ENCODE results near the gene ABCA7.

Gene ABCA7

DNA sequence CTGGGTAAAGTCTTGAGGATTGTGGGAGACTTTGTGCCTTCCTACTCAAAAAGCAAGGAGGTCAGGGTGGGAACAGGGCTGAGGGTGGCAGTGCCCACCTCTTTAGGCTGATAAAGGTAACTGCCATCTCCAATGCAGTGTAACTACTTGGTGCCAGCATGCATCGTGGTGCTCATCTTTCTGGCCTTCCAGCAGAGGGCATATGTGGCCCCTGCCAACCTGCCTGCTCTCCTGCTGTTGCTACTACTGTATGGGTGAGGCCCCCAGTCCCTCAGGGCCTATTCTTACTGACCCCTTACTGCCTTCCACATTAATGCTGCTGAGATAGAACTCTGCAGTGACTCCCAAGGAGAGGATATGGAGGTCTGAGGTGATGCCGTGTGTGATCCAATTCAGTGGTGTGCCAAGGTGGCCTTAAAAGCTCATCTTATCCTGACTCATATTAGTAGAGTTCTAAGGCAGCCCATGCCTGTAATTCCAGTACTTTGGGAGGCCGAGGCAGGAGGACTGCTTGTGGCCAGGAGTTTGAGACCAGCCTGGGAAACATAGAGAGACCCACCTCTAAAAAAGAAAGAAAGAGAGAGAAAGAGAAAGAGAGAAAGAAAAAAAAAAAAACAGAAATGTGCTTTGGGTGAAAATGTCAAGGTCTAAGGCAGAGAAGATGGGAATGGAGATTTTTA is 17.4 kb downstream of the ABCA7 start:
- peaks cover 19% of the 10 kb centered on the region for H3K36me3 ChIP-seq (ENCODE audit: control insufficient read depth, low read length)
- H3K79me2 ChIP-seq (ENCODE audit: control insufficient read depth, low read length), result no peaks in the 10 kb centered on the region
- H4K20me1 ChIP-seq (ENCODE audit: control insufficient read depth, insufficient read depth, low read depth, low read length), result no peaks in the 10 kb centered on the region
- H3K4me2 ChIP-seq (ENCODE audit: low read length), result no peak overlapping the region
- no peaks in the 10 kb centered on the region for H3K27me3 ChIP-seq (ENCODE audit: control insufficient read depth, low read length)
- H3K27ac ChIP-seq (ENCODE audit: low read depth, low read length), result no peak overlapping the region
- H3F3A ChIP-seq (ENCODE audit: control insufficient read depth, insufficient read depth), result no peaks in the 10 kb centered on the region
- H3K9me3 ChIP-seq (ENCODE audit: control insufficient read depth, insufficient read depth, low read length), result no peaks in the 10 kb centered on the region
- peaks cover 10% of the 10 kb centered on the region; the same call in 1 of the 2 replicates for H3K4me1 ChIP-seq (ENCODE audit: control insufficient read depth, low read length)
- no peak overlapping the region for H3K4me3 ChIP-seq (ENCODE audit: low read length)
- no peaks in the 10 kb centered on the region for H3K9me2 ChIP-seq (replicated peaks; ENCODE audit: control insufficient read depth, low read length)
- TF ChIP-seq, protein P1, sequence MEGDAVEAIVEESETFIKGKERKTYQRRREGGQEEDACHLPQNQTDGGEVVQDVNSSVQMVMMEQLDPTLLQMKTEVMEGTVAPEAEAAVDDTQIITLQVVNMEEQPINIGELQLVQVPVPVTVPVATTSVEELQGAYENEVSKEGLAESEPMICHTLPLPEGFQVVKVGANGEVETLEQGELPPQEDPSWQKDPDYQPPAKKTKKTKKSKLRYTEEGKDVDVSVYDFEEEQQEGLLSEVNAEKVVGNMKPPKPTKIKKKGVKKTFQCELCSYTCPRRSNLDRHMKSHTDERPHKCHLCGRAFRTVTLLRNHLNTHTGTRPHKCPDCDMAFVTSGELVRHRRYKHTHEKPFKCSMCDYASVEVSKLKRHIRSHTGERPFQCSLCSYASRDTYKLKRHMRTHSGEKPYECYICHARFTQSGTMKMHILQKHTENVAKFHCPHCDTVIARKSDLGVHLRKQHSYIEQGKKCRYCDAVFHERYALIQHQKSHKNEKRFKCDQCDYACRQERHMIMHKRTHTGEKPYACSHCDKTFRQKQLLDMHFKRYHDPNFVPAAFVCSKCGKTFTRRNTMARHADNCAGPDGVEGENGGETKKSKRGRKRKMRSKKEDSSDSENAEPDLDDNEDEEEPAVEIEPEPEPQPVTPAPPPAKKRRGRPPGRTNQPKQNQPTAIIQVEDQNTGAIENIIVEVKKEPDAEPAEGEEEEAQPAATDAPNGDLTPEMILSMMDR (IDR thresholded peaks at IDR 0.05; ENCODE audit: low read depth, low read length, poor library complexity, severe bottlenecking), result peak; percentile 62
- TF ChIP-seq EZH2phosphoT487 (IDR thresholded peaks at IDR 0.05; ENCODE audit: borderline replicate concordance, low read length), result no peak

DNA sequence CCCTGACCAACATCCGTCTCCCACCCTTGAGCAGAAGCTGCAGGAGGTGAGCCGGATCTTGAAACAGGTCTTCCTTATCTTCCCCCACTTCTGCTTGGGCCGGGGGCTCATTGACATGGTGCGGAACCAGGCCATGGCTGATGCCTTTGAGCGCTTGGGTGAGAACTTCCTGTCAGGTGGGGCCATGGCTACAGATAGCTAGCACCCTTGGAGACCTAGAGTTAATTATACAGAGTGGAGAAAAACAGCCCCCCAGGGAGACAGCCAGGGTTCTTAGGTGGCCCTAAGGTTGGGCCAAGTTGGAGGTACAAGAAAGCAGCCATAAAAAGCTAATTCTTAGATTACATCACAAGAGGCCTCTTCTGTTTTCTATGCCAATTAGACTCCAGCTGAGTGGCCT is 18.2 kb downstream of the ABCA7 start:
- no peak overlapping the region for H3K4me3 ChIP-seq (ENCODE audit: low read length)
- H3F3A ChIP-seq (ENCODE audit: control insufficient read depth, insufficient read depth), result no peaks in the 10 kb centered on the region
- no peaks in the 10 kb centered on the region for H4K20me1 ChIP-seq (ENCODE audit: control insufficient read depth, insufficient read depth, low read depth, low read length)
- H3K27me3 ChIP-seq (ENCODE audit: control insufficient read depth, low read length), result no peaks in the 10 kb centered on the region
- no peaks in the 10 kb centered on the region for H3K9me3 ChIP-seq (ENCODE audit: control insufficient read depth, insufficient read depth, low read length)
- no peaks in the 10 kb centered on the region for H3K79me2 ChIP-seq (ENCODE audit: control insufficient read depth, low read length)
- TF ChIP-seq, protein P1 (IDR thresholded peaks at IDR 0.05; ENCODE audit: low read depth, low read length, poor library complexity, severe bottlenecking), result no peak
- TF ChIP-seq EZH2phosphoT487 (IDR thresholded peaks at IDR 0.05; ENCODE audit: borderline replicate concordance, low read length), result no peak
- no peaks in the 10 kb centered on the region for H3K9me2 ChIP-seq (replicated peaks; ENCODE audit: control insufficient read depth, low read length)
- peaks cover 21% of the 10 kb centered on the region for H3K36me3 ChIP-seq (ENCODE audit: control insufficient read depth, low read length)
- H3K27ac ChIP-seq (ENCODE audit: low read depth, low read length), result no peak overlapping the region
- H3K4me2 ChIP-seq (ENCODE audit: low read length), result no peak overlapping the region
- H3K4me1 ChIP-seq (ENCODE audit: control insufficient read depth, low read length), result peaks cover 10% of the 10 kb centered on the region; the same call in 1 of the 2 replicates

DNA sequence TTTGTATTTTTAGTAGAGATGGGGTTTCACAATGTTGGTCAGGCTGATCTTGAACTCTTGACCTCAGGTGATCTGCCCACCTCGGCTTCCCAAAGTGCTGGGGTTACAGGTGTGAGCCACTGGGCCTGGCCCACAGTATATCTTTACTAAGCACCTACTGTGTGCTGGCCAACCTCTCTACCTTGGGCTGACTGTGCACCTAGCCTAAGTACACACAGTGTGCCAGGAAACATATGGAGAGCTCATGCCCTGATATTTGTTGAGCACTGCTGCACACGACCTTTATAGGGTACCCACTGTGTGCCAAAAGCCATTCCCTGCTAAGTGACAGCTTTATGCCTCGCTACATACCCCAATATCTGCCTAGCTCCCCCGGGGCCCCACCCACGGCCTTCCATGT is 20.8 kb downstream of the ABCA7 start:
- Histone ChIP-seq H3K27me3 (ENCODE audit: control insufficient read depth, low read length) (no peaks in the 10 kb centered on the region), H3K79me2 (ENCODE audit: control insufficient read depth, low read length) (no peaks in the 10 kb centered on the region), H3K36me3 (ENCODE audit: control insufficient read depth, low read length) (peaks cover 15% of the 10 kb centered on the region), H3K4me1 (ENCODE audit: control insufficient read depth, low read length) (peaks cover 30% of the 10 kb centered on the region), H3K4me3 (ENCODE audit: low read length) (no peak overlapping the region), H3K9me2 (replicated peaks; ENCODE audit: control insufficient read depth, low read length) (no peaks in the 10 kb centered on the region), H3K9me3 (ENCODE audit: control insufficient read depth, insufficient read depth, low read length) (no peaks in the 10 kb centered on the region), H3K4me2 (ENCODE audit: low read length) (no peak overlapping the region), H3F3A (ENCODE audit: control insufficient read depth, insufficient read depth) (peaks cover 5% of the 10 kb centered on the region; the same call in 1 of the 2 replicates), H4K20me1 (ENCODE audit: control insufficient read depth, insufficient read depth, low read depth, low read length) (no peaks in the 10 kb centered on the region), H3K27ac (ENCODE audit: low read depth, low read length) (no peak overlapping the region)
- TF ChIP-seq EZH2phosphoT487 (IDR thresholded peaks at IDR 0.05; ENCODE audit: borderline replicate concordance, low read length), result no peak
- TF ChIP-seq, protein P1 (IDR thresholded peaks at IDR 0.05; ENCODE audit: low read depth, low read length, poor library complexity, severe bottlenecking), result no peak

All from DOHH2 (cell line).